Measurements from ENCODE around the gene PHACTR4. TPM values are rescaled to one million over a fixed set of nuclear protein-coding genes. Genes with fewer than 3 reads are reported as not detected.
A peak's percentile ranks its signal among the peaks of the same experiment; 100 is the strongest.

Gene PHACTR4
- total and polyA plus RNA-seq, 9 of the 15 experiments (the other 6 are each of a cell fraction or from before 2014, with no cell fraction given), result 6.4 to 43.6 (median 14.2) TPM

- TF ChIP-seq CBX1 (IDR thresholded peaks at IDR 0.05; ENCODE audit: low read depth), result peak; percentile 43; the same call in 1 of the 2 replicates
- TF ChIP-seq ZNF431 (CRISPR knock-in tag; IDR thresholded peaks at IDR 0.05), result no peak
- no peak for TF ChIP-seq VEZF1 (CRISPR knock-in tag; IDR thresholded peaks at IDR 0.05)
- TF ChIP-seq ZNF140 (CRISPR knock-in tag; IDR thresholded peaks at IDR 0.05), result no peak
- TF ChIP-seq ZNF830 (CRISPR knock-in tag; IDR thresholded peaks at IDR 0.05), result no peak
- no peak for TF ChIP-seq ZNF449 (CRISPR knock-in tag; IDR thresholded peaks at IDR 0.05)
- no peak; the same call in 1 of the 2 replicates for TF ChIP-seq ZNF274 (IDR thresholded peaks at IDR 0.05; ENCODE audit: borderline replicate concordance, low read depth, low read length)
- TF ChIP-seq, protein P1, sequence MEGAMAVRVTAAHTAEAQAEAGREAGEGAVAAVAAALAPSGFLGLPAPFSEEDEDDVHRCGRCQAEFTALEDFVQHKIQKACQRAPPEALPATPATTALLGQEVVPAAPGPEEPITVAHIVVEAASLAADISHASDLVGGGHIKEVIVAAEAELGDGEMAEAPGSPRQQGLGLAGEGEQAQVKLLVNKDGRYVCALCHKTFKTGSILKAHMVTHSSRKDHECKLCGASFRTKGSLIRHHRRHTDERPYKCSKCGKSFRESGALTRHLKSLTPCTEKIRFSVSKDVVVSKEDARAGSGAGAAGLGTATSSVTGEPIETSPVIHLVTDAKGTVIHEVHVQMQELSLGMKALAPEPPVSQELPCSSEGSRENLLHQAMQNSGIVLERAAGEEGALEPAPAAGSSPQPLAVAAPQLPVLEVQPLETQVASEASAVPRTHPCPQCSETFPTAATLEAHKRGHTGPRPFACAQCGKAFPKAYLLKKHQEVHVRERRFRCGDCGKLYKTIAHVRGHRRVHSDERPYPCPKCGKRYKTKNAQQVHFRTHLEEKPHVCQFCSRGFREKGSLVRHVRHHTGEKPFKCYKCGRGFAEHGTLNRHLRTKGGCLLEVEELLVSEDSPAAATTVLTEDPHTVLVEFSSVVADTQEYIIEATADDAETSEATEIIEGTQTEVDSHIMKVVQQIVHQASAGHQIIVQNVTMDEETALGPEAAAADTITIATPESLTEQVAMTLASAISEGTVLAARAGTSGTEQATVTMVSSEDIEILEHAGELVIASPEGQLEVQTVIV (CRISPR knock-in tag; IDR thresholded peaks at IDR 0.05; ENCODE audit: borderline replicate concordance), result no peak
- TF ChIP-seq KAT2B (IDR thresholded peaks at IDR 0.05; ENCODE audit: low read depth, low read length), result no peak
- TF ChIP-seq RAD51 (IDR thresholded peaks at IDR 0.05; ENCODE audit: borderline replicate concordance, low read depth), result no peak
- TF ChIP-seq, protein P2, sequence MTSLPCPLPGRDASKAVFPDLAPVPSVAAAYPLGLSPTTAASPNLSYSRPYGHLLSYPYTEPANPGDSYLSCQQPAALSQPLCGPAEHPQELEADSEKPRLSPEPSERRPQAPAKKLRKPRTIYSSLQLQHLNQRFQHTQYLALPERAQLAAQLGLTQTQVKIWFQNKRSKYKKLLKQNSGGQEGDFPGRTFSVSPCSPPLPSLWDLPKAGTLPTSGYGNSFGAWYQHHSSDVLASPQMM (CRISPR knock-in tag; IDR thresholded peaks at IDR 0.05), result peak; percentile 86
- no peak for TF ChIP-seq ZNF785 (CRISPR knock-in tag; IDR thresholded peaks at IDR 0.05)
- TF ChIP-seq PURB (CRISPR knock-in tag; IDR thresholded peaks at IDR 0.05; ENCODE audit: low read depth), result no peak
- peak in 1 of 2 experiments; percentile 84; a peak in 2 of 4 replicates for TF ChIP-seq SIN3A (IDR thresholded peaks at IDR 0.05; ENCODE audit: borderline replicate concordance in 2 of 2, control insufficient read depth in 1 of 2, low read depth in 2 of 2, low read length in 2 of 2)
- no peak; the same call in 1 of the 2 replicates for TF ChIP-seq CREM (IDR thresholded peaks at IDR 0.05; ENCODE audit: low read depth)
- no peak for TF ChIP-seq ARID3B (CRISPR knock-in tag; IDR thresholded peaks at IDR 0.05; ENCODE audit: borderline replicate concordance)
- TF ChIP-seq RAD21 (CRISPR knock-in tag; conservative IDR thresholded peaks at IDR 0.05 in 1 of 2, IDR thresholded peaks at IDR 0.05 in 1 of 2), result no peak
- TF ChIP-seq RBM14 (IDR thresholded peaks at IDR 0.05; ENCODE audit: borderline replicate concordance, insufficient read depth, low read depth, low read length), result no peak
- TF ChIP-seq, protein P3, sequence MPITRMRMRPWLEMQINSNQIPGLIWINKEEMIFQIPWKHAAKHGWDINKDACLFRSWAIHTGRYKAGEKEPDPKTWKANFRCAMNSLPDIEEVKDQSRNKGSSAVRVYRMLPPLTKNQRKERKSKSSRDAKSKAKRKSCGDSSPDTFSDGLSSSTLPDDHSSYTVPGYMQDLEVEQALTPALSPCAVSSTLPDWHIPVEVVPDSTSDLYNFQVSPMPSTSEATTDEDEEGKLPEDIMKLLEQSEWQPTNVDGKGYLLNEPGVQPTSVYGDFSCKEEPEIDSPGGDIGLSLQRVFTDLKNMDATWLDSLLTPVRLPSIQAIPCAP (CRISPR knock-in tag; IDR thresholded peaks at IDR 0.05; ENCODE audit: borderline replicate concordance), result no peak
These were observed 141.5 kb downstream of the PHACTR4 start (continued) for GRCh38 chr1:28510970-28511440.

All from K562 (cell line).